ENCODE data around the gene KHNYN.

The KHNYN gene

DNA sequence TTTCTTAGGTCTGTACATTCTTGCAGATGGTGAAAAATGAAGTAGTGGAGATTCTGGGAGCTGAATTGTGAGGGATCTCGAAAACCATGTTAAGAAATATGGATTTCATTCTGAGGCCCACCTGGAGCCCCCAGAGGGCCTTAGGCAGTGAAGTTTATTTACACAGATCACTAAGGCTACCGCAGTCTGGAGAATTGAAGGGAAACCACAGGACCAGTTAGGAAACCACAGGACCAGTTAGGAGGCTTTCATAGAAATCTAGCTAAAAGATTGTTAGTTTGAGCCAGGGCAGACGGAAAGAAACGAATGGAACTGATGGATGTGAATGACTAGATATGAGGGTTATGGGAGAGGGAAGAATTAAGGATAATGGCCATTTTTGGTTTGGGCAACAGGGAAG lies 7.5 kb upstream of the KHNYN start:
- no peaks in the 10 kb centered on the region for H3K9me3 ChIP-seq (ENCODE audit: insufficient read depth, low read depth, low read length)
- H3F3A ChIP-seq (ENCODE audit: low read depth), result no peaks in the 10 kb centered on the region
- H4K20me1 ChIP-seq (ENCODE audit: insufficient read depth, low read length, poor library complexity, severe bottlenecking), result no peaks in the 10 kb centered on the region
- peaks cover 31% of the 10 kb centered on the region for H3K4me1 ChIP-seq (ENCODE audit: insufficient read depth, low read length, poor library complexity, severe bottlenecking)
- H3K4me2 ChIP-seq (ENCODE audit: low read depth, low read length, poor library complexity, severe bottlenecking), result peak overlapping the region; percentile 82
- H3K9ac ChIP-seq (ENCODE audit: low read depth, low read length, poor library complexity, severe bottlenecking), result peak overlapping the region; percentile 37
- no peaks in the 10 kb centered on the region for H3K27me3 ChIP-seq (ENCODE audit: insufficient read depth, low read length, poor library complexity, severe bottlenecking)
- H3K36me3 ChIP-seq (ENCODE audit: insufficient read depth, low read length), result no peaks in the 10 kb centered on the region
- no peaks in the 10 kb centered on the region for H3K9me2 ChIP-seq (replicated peaks; ENCODE audit: low read depth, low read length)
- no peak for TF ChIP-seq EZH2phosphoT487 (IDR thresholded peaks at IDR 0.05; ENCODE audit: borderline replicate concordance)
- TF ChIP-seq, protein P1, sequence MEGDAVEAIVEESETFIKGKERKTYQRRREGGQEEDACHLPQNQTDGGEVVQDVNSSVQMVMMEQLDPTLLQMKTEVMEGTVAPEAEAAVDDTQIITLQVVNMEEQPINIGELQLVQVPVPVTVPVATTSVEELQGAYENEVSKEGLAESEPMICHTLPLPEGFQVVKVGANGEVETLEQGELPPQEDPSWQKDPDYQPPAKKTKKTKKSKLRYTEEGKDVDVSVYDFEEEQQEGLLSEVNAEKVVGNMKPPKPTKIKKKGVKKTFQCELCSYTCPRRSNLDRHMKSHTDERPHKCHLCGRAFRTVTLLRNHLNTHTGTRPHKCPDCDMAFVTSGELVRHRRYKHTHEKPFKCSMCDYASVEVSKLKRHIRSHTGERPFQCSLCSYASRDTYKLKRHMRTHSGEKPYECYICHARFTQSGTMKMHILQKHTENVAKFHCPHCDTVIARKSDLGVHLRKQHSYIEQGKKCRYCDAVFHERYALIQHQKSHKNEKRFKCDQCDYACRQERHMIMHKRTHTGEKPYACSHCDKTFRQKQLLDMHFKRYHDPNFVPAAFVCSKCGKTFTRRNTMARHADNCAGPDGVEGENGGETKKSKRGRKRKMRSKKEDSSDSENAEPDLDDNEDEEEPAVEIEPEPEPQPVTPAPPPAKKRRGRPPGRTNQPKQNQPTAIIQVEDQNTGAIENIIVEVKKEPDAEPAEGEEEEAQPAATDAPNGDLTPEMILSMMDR (conservative IDR thresholded peaks at IDR 0.05; ENCODE audit: low read length), result no peak
- H3K79me2 ChIP-seq (ENCODE audit: insufficient read depth, low read length), result no peaks in the 10 kb centered on the region
- peak overlapping the region; percentile 50 for H3K4me3 ChIP-seq (ENCODE audit: low read length, poor library complexity, severe bottlenecking)
- H2AFZ ChIP-seq (ENCODE audit: low read length), result no peak overlapping the region

DNA sequence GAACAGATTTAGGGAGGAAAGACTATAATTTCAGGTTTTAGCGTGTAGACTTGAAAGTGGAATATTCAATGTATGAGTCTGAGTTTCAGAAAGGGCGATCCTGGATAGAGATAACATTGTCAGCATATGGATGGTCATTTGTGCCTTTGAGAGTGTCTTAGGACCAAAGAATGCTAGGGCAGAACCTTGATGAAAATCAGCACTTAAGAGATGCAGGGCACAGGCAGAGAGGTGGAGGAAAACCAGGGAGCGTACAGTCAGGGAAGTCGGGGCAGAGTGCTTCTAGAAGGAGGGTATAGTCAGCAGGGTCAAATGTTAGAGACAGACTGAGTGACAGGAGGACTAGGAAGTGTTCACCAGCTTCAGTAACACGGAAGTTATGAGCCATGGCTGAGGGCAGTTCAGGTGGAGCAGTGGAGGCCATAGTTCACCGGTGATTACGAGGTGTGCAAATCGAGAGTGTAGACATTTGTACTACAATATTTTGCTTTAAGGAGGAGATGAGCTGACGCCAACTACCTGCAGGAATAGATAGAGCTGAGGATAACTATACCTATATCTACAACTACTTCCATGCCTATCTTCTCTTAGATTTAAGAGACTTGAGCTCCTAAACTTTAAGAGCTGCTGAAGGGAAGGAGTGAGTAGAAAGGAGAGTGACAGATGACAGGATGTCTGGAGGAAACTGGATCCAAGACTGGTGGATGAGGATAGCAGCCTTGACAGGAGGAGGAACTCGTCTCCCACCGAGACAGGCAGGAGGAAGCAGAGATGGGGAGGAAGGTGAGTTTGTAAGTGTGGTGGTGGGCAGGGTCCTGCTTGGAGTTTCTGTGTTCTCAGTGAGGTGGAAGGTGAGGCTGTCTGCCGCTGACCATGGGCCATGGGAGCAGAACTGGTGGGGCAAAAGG lies 6.8 kb upstream of the KHNYN start:
- peak overlapping the region; percentile 41 for H2AFZ ChIP-seq (ENCODE audit: low read length)
- peaks cover 37% of the 10 kb centered on the region for H3K4me1 ChIP-seq (ENCODE audit: insufficient read depth, low read length, poor library complexity, severe bottlenecking)
- peak overlapping the region; percentile 37 for H3K9ac ChIP-seq (ENCODE audit: low read depth, low read length, poor library complexity, severe bottlenecking)
- H4K20me1 ChIP-seq (ENCODE audit: insufficient read depth, low read length, poor library complexity, severe bottlenecking), result no peaks in the 10 kb centered on the region
- peak overlapping the region; percentile 50 for H3K4me3 ChIP-seq (ENCODE audit: low read length, poor library complexity, severe bottlenecking)
- H3K36me3 ChIP-seq (ENCODE audit: insufficient read depth, low read length), result no peaks in the 10 kb centered on the region
- TF ChIP-seq, protein P1 (conservative IDR thresholded peaks at IDR 0.05; ENCODE audit: low read length), result no peak
- TF ChIP-seq EZH2phosphoT487 (IDR thresholded peaks at IDR 0.05; ENCODE audit: borderline replicate concordance), result no peak
- H3F3A ChIP-seq (ENCODE audit: low read depth), result no peaks in the 10 kb centered on the region
- H3K9me2 ChIP-seq (replicated peaks; ENCODE audit: low read depth, low read length), result no peaks in the 10 kb centered on the region
- no peaks in the 10 kb centered on the region for H3K9me3 ChIP-seq (ENCODE audit: insufficient read depth, low read depth, low read length)
- no peaks in the 10 kb centered on the region for H3K79me2 ChIP-seq (ENCODE audit: insufficient read depth, low read length)
- H3K4me2 ChIP-seq (ENCODE audit: low read depth, low read length, poor library complexity, severe bottlenecking), result peak overlapping the region; percentile 82
- no peaks in the 10 kb centered on the region for H3K27me3 ChIP-seq (ENCODE audit: insufficient read depth, low read length, poor library complexity, severe bottlenecking)

DNA sequence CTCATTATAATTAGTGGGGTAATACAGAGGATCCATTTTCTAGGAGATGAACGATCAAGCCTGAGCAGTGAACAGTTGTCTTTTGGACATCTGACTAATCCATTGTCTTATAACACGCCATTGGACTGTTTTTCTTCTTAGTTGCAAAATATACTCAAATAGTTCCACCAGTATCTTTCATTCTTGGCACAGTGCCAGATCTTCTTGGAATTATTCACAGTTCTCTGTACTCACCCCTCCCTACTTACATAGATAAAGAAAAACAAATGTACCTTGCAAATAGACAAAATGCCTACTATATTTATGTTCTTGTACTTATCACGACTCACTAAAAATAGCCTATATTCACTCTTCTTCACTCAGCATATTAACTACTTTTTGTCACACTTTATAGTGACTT lies 4.0 kb upstream of the KHNYN start:
- H4K20me1 ChIP-seq (ENCODE audit: insufficient read depth, low read length, poor library complexity, severe bottlenecking), result peaks cover 6% of the 10 kb centered on the region

More for the DNA sequence above, 4.0 kb upstream of the KHNYN start:
- Histone ChIP-seq H3K79me2 (ENCODE audit: insufficient read depth, low read length) (peaks cover 10% of the 10 kb centered on the region), H3K4me3 (ENCODE audit: low read length, poor library complexity, severe bottlenecking) (no peak overlapping the region), H2AFZ (ENCODE audit: low read length) (no peak overlapping the region), H3K4me1 (ENCODE audit: insufficient read depth, low read length, poor library complexity, severe bottlenecking) (peaks cover 51% of the 10 kb centered on the region), H3K9ac (ENCODE audit: low read depth, low read length, poor library complexity, severe bottlenecking) (no peak overlapping the region), H3K36me3 (ENCODE audit: insufficient read depth, low read length) (no peaks in the 10 kb centered on the region), H3K9me2 (replicated peaks; ENCODE audit: low read depth, low read length) (no peaks in the 10 kb centered on the region), H3F3A (ENCODE audit: low read depth) (no peaks in the 10 kb centered on the region), H3K9me3 (ENCODE audit: insufficient read depth, low read depth, low read length) (no peaks in the 10 kb centered on the region), H3K4me2 (ENCODE audit: low read depth, low read length, poor library complexity, severe bottlenecking) (no peak overlapping the region), H3K27me3 (ENCODE audit: insufficient read depth, low read length, poor library complexity, severe bottlenecking) (no peaks in the 10 kb centered on the region)
- no peak for TF ChIP-seq EZH2phosphoT487 (IDR thresholded peaks at IDR 0.05; ENCODE audit: borderline replicate concordance)
- TF ChIP-seq, protein P1 (conservative IDR thresholded peaks at IDR 0.05; ENCODE audit: low read length), result no peak
